Measurements from ENCODE around the gene PDXK. TPM values are rescaled to one million over a fixed set of nuclear protein-coding genes. Genes with fewer than 3 reads are reported as not detected.

PDXK gene
- total and polyA plus RNA-seq, 10 of the 15 experiments (the other 5 are each of a cell fraction or from before 2014, with no cell fraction given): 3.7 to 141 (median 60.0) TPM

GRCh38 chr21:43758811-43759210 lies 39.9 kb downstream of the PDXK start:
- ChIA-PET RAD21 (ENCODE audit: unreplicated experiment) (no interaction called here), POLR2A (no interaction called here), SMC1A (ENCODE audit: uncharacterized antibody, unreplicated experiment) (interaction anchor here (0.6 kb wide), 1 partner anchor 21 kb away, joined by 3 read pairs; no protein-coding TSS in a partner anchor), CTCF (interaction anchor here (1.4 kb wide), 1 partner anchor 16 kb away, joined by 3 read pairs; no protein-coding TSS in a partner anchor)
- Histone ChIP-seq H3K27ac (ENCODE audit: control insufficient read depth, insufficient read depth) (no peak overlapping the region), H3K79me2 (ENCODE audit: control insufficient read depth, insufficient read depth, low read length) (no peaks in the 10 kb centered on the region), H3K9me3 (replicated peaks; ENCODE audit: control insufficient read depth, insufficient read depth, low read length) (no peaks in the 10 kb centered on the region), H3K36me3 (ENCODE audit: control insufficient read depth in 2 of 2, insufficient read depth in 2 of 2, low read length in 1 of 2) (peaks cover 11 to 29% of the 10 kb centered on the region in 2 experiments; a peak in 3 of 4 replicates), H3K27me3 (replicated peaks in 1 of 2; ENCODE audit: control insufficient read depth in 2 of 2, insufficient read depth in 2 of 2, low read length in 1 of 2) (no peaks in the 10 kb centered on the region), H4K20me1 (ENCODE audit: control insufficient read depth, insufficient read depth) (no peaks in the 10 kb centered on the region), H3K9ac (ENCODE audit: control insufficient read depth, insufficient read depth, low read length) (no peak overlapping the region), H3K4me1 (ENCODE audit: control insufficient read depth, insufficient read depth, low read length) (no peaks in the 10 kb centered on the region), H3K4me3 (no peak overlapping the region), H3K4me2 (ENCODE audit: control insufficient read depth, insufficient read depth) (no peak overlapping the region), H2AFZ (ENCODE audit: control insufficient read depth, low read depth, low read length) (no peak overlapping the region)
- in situ Hi-C loops (cut with MboI): no loop called here
- ATAC-seq (no peak), DNase-seq (ENCODE audit: low read depth, low spot score) (no peak), FAIRE-seq (no peak)
- 70% methylated on average over 10 of the region's 10 CpGs for WGBS (ENCODE audit: insufficient coverage, insufficient replicate concordance, low lambda C conversion rate, missing lambda C conversion rate)
- BruUV-seq (replicated peaks): no TSS peak
- TF ChIP-seq POLR2AphosphoS5 (IDR thresholded peaks at IDR 0.05; ENCODE audit: low read length): no peak
- no peak for TF ChIP-seq SRF (IDR thresholded peaks at IDR 0.05; ENCODE audit: low read depth in 2 of 2, low read length in 2 of 2)
- intact Hi-C loops (cut with micrococcal nuclease; ENCODE audit: unreplicated experiment): no loop called here

GRCh38 chr21:43759651-43760050 lies 40.7 kb downstream of the PDXK start:
- in situ Hi-C loops (cut with MboI): no loop called here
- H3K9ac ChIP-seq (ENCODE audit: control insufficient read depth, insufficient read depth, low read length): no peak overlapping the region
- TF ChIP-seq CREB1 (IDR thresholded peaks at IDR 0.05; ENCODE audit: low read depth): no peak
- TF ChIP-seq NRF1 (conservative IDR thresholded peaks at IDR 0.05; ENCODE audit: low read depth, low read length): no peak
- TF ChIP-seq MTA3 (IDR thresholded peaks at IDR 0.05; ENCODE audit: borderline replicate concordance, low read length): no peak
- TF ChIP-seq BACH1 (IDR thresholded peaks at IDR 0.05; ENCODE audit: borderline replicate concordance): no peak
- TF ChIP-seq RCOR1 (conservative IDR thresholded peaks at IDR 0.05; ENCODE audit: low read depth, low read length): no peak
- TF ChIP-seq EED (IDR thresholded peaks at IDR 0.05; ENCODE audit: low read depth): no peak
- no peak for TF ChIP-seq POLR2AphosphoS2 (IDR thresholded peaks at IDR 0.05; ENCODE audit: low read depth, low read length)
- no peak for TF ChIP-seq ZSCAN29 (IDR thresholded peaks at IDR 0.05)
- TF ChIP-seq IRF5 (IDR thresholded peaks at IDR 0.05; ENCODE audit: borderline replicate concordance): no peak
- TF ChIP-seq GABPA (IDR thresholded peaks at IDR 0.05; ENCODE audit: low read depth): no peak
- TF ChIP-seq DPF2 (IDR thresholded peaks at IDR 0.05): no peak
- no peak for TF ChIP-seq SPI1 (IDR thresholded peaks at IDR 0.05; ENCODE audit: borderline replicate concordance, insufficient read depth, low read depth, low read length)
- TF ChIP-seq FOXM1 (IDR thresholded peaks at IDR 0.05; ENCODE audit: low read depth, low read length): no peak
- no peaks in the 10 kb centered on the region for H3K27me3 ChIP-seq (replicated peaks in 1 of 2; ENCODE audit: control insufficient read depth in 2 of 2, insufficient read depth in 2 of 2, low read length in 1 of 2)
- H3K9me3 ChIP-seq (replicated peaks; ENCODE audit: control insufficient read depth, insufficient read depth, low read length): no peaks in the 10 kb centered on the region
- FAIRE-seq: no peak
- ChIA-PET SMC1A (ENCODE audit: uncharacterized antibody, unreplicated experiment) (no interaction called here), RAD21 (ENCODE audit: unreplicated experiment) (no interaction called here), POLR2A (no interaction called here), CTCF (interaction anchor here (1.4 kb wide), 1 partner anchor 15 kb away, joined by 3 read pairs; no protein-coding TSS in a partner anchor)
- no TSS peak for BruUV-seq (replicated peaks)
- no peak overlapping the region for H3K4me2 ChIP-seq (ENCODE audit: control insufficient read depth, insufficient read depth)
- no peak for DNase-seq (ENCODE audit: low read depth, low spot score)
- no peaks in the 10 kb centered on the region for H4K20me1 ChIP-seq (ENCODE audit: control insufficient read depth, insufficient read depth)
- 92% methylated on average over 19 of the region's 19 CpGs for WGBS (ENCODE audit: insufficient coverage, insufficient replicate concordance, low lambda C conversion rate, missing lambda C conversion rate)
- intact Hi-C loops (cut with micrococcal nuclease; ENCODE audit: unreplicated experiment): no loop called here
- H3K79me2 ChIP-seq (ENCODE audit: control insufficient read depth, insufficient read depth, low read length): no peaks in the 10 kb centered on the region
- H3K4me3 ChIP-seq: no peak overlapping the region
- H3K36me3 ChIP-seq (ENCODE audit: control insufficient read depth in 2 of 2, insufficient read depth in 2 of 2, low read length in 1 of 2): peaks cover 11 to 22% of the 10 kb centered on the region in 2 experiments; a peak in 3 of 4 replicates
- H2AFZ ChIP-seq (ENCODE audit: control insufficient read depth, low read depth, low read length): no peak overlapping the region
- no peaks in the 10 kb centered on the region for H3K4me1 ChIP-seq (ENCODE audit: control insufficient read depth, insufficient read depth, low read length)
- no peak overlapping the region for H3K27ac ChIP-seq (ENCODE audit: control insufficient read depth, insufficient read depth)
- no peak for ATAC-seq

All from GM12878 (cell line).